HG03060 (cell line): ENCODE measurements around the gene SLC29A4.
"Not testable (repeated sequence)": the region's sequence is repeated elsewhere in the genome, so short reads cannot be mapped to it uniquely, and the experiment has no call there.

Source experiments
- ATAC-seq: cut with Tn5 transposase; IDR thresholded peaks from one replicate; pipeline ENCODE4 v1.9.1; 2021; ENCODE audit warnings: low read depth, moderate number of reproducible peaks; ENCODE audit not compliant: unreplicated experiment

The SLC29A4 gene

DNA sequence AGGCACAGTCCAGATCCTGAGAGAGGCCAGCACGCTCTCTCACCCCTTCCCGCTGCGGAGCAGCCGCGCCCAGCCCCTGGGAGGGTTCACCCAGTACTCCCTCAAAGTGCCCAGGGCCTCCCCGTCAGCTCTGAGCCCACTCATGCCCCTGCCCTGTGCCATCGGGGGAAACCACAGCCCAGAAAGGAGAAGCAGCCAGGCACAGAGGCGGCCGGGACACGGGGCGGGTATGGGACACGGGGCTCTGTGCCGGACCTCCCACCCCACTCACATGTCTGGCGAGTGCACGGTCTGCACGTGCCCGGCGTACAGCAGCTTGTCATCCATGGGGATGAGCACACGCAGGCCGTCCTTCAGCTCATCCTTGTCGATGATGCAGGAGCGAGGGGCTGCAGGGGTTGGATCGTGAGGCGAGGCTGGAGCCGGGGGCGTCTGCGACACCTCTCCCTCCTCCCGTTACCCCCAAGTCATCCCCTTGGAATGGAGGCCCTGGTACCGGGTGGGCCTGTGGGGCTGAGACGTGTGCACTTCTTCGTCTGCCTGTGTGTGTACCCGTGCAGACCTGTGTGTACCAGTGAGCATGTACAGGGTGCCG is 38.2 kb downstream of the SLC29A4 start:
- ATAC-seq: no peak

DNA sequence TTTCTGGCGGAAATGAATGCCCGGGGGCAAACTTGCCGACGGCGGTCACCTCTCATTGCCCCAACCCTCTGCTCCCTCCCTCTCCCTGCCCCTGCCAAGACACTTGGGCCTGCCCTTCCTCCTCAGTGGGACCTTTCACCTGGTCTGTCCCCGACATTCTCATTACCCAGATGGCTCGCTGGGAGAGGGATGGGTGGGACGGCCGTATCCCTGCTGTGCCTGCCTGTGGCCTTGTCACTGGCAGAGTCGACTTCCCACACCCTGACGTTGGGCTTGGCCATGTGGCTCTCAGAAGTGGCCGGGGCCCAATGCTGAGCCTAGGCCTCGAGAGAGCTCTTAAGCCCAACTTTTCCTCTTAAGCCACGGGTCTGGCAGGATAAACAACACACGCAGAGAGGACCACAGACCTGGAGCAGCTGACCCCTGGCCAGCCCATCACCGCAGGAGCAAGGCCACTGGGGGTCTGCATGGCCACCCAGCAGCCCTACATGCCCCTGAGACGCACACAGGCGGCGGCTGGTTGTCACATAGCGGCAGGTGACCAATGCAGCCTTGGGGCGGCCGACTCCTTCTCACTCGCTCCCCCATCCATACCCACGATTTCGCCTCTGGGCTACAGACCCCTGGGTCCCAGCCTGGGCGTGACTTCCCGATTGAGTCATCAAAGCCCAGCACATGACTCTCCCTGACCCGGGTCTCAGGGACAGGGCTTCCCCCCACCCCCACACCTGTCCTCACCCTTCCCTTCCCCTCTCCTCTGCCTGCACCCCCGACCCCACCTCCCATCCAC is 40.1 kb downstream of the SLC29A4 start:
- no peak for ATAC-seq

DNA sequence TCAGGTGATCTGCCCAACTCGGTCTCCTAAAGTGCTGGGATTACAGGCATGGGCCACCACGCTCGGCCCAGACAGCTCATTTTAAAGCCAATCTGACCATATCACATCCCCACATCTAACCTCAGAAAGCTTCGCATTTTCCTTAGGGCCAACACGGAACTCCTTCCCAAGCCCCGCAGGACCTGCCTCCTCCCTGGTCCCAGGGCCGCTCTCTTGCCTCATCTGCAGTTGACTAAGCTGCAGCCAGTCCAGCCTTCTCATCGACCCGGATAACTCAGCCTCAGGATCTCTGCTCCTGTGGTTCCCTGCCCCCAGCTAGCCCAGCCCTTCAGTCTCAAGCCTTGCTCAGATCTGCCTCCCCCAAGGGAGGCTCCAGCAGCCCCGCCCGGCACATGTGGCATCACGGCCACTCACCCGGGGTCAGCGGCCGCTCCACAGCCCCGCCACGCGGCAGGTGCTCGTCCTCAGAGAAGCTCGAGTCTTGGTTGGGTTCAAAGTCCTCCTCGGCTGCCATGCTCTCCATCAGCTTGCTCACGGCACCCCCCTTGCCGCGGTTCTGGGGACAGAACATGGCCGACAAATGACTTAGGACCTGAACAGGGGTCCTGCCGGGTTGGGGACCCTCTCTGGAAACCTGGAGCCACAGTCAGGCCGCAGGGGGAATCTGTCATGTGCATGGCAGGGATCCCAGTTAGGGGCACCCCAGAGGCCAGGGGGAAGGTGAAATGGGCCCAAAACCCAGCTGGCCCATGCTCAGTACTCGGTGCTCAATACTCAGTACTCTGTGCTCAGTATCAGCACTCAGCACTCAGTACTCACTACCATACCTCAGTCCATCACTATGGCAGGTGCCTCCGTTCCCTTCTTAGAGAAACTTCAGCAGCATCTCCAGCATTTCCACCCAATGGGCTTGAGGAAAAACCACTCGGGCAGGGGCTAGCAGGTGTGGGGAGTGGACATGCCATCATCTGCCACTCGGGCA is 41.3 kb downstream of the SLC29A4 start:
- not testable (repeated sequence) for ATAC-seq

DNA sequence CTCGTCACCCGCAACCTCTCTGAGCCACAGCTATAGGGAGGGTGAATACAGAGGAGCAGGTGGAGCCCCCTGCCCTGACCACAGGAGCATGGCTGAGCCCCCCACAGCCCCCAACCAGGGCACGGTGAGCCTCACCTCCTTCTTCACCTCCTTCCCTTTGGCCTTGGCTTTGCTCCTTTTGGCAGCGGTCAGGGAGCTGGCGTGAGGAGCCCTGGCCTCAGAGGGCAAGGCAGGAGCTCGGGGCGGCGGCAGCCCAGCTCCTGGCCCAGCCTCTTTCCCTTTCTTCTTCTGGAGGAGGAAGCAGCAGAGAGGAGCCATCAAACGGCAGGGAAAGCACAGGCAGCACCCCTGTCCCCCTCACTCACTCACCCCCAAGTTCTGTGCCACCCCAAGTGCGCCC is 42.2 kb downstream of the SLC29A4 start:
- no peak for ATAC-seq

- no peak for ATAC-seq
Observed at GRCh38 chr7:5330288-5330687, 47.5 kb downstream of the SLC29A4 start.

GRCh38 chr7:5332579-5332978 is 49.8 kb downstream of the SLC29A4 start:
- no peak for ATAC-seq

DNA sequence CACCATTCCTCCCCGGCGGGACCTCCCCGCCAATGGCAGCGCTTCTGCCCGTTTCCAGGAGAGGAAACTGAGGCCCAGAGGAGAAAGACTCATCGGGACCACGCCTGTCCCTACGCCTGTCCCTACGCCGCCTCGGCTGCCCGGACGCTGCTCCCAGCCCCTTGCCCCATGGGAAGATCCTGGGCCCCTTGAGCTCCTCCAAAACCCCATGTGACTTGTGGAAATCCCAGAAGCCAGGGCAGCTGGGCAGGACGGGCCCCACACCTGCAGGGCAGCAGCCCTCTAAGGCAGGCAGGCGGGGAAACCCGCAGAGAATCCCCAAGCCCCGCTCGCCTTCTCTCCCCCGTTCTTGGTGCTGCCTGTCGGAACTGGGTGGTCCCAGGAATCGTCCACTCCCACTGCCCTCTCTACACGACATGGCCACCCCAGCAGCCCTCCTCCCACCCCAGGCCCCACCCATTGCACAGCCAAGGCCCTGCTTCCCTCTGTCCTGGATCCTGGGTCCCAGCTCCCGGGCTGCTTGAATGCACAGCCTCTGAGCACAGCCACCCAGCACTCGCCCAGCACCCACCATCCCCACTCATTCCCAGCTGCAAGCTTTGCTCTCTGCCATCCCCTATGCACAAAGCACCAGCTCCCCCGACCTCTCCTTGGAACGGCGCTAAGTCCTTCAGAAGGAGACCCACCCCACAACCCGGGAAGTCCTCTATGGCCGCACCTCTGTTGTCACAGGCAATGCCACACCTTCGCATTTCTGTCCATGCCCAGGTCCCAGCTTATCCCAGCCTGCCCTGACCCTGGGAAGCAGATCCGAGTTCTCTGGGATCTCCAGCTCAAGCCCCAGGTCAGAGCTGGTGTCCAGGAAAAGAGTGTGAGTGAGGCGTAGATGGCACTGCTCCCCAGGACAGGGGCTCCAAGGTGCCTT is 50.6 kb downstream of the SLC29A4 start:
- no peak for ATAC-seq

- ATAC-seq: no peak
Observed at GRCh38 chr7:5334671-5335070, 51.9 kb downstream of the SLC29A4 start.

DNA sequence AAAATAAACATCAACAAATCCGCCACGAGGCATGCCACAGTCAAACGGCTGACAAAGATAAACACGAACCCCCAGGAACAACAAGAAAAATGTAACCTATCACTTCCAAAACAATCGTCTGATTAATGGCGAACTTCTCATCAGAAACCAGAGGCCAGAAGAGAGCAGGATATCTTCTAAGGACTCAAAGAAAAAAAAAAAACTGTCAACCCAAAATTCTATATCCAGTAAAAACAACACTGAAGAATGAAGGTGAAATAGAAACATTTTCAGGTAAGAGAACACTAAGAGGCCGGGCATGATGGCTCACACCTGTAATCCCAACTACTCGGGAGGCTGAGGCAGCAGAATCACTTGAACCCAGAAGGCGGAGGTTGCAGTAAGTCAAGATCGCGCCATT is 54.3 kb downstream of the SLC29A4 start:
- no peak for ATAC-seq

GRCh38 chr7:5339955-5340354 is 57.2 kb downstream of the SLC29A4 start:
- no peak for ATAC-seq

DNA sequence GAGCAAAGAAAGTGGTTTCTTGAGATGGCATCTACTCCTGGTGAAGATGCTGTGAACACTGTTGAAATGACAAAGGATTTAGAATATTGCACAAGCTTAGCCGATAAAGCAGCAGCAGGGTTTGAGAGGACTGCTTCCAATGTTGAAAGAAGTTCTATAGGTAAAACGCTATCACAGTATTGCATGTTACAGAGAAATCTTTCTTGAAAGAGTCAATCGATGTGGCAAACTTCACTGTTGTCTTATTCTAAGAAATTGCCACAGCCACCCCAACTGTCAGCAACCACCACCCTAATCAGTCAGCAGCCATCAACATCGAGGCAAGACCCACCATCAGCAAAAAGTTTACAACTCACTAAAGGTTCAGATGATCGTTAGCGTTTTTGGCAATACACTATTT is 59.9 kb downstream of the SLC29A4 start:
- ATAC-seq: no peak

DNA sequence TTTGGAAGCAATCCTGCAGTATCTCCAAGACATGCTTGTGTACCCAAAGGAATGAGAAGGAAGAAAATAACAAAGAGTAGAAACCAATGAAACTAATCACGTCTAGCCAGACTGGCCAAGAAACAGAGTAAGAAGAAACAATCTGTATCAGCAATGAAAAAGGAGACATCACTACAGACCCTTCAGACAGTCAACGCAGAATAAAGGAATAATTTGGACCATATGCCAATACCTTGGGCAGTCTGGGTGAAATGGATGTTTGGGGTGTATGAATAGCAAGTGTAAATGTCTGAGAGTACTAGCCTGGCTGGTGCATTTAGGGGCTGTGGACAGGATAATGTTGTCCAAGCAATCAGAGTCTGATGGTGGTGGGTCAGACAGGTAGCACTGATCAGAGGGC is 61.1 kb downstream of the SLC29A4 start:
- ATAC-seq: no peak

DNA sequence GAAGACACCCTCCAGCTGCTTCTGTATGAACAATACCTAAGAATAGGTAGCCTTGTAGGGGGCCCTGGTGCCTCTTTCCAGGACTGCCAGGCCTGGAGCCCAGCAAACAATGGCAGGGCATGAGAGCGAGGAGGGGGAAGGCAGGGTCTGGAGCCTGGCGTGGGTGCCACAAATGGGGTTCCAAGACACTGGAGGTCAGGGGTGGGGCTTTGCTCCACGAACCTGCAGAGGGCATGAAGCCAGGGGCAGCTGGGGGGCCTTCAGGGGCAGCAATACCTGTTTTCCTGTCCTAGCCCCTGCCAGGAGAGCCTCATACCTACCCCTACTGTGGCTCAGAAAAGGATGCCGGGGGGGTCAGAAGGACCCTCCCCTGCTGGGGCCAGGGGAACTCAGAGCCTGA is 61.6 kb downstream of the SLC29A4 start:
- no peak for ATAC-seq

- ATAC-seq: no peak
Observed at GRCh38 chr7:5345171-5345570, 62.4 kb downstream of the SLC29A4 start.

- ATAC-seq: no peak
Observed at GRCh38 chr7:5345671-5346070, 62.9 kb downstream of the SLC29A4 start.

DNA sequence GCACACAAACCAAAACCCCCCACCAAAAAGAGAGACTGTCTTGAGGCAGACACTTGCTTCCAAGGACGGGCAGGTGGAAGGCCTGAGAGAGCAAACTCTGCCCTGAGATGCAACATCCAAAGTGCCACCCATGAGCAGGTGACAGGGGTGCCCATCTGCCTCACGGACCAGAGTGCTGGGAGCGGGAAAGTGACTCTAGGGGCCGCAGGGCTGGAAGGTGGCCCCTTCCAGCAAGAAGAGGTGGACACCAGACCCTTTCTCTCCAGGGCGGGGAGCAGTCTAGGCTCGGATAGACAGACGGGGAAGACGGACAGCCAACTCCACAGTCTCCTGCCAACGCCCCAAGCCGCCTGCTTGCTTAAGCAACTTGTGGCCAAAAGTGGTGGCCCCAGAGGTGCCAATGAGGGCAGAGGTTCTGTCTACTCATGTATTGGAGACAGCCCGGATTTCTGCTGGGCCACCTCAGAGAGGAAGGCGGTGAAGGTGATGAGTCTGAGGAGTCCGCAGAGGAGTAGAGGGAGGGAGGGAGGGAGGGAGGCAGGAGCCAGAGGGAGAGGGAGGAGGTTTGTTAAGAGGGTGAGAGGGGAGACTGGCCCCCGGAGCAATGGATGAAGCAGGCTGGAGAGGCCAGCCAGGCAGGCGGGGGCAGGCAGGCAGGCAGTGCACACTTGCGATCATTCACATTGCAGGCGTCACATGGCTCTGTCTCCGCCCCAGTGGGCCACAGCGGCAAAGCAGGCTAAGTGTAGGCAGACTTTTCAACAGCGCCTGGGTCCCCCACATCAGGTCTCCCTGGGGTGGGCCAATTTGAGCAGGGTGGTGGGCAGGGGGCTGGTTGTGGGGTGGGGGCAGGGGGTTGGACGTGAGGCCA is 65.6 kb downstream of the SLC29A4 start:
- no peak for ATAC-seq

DNA sequence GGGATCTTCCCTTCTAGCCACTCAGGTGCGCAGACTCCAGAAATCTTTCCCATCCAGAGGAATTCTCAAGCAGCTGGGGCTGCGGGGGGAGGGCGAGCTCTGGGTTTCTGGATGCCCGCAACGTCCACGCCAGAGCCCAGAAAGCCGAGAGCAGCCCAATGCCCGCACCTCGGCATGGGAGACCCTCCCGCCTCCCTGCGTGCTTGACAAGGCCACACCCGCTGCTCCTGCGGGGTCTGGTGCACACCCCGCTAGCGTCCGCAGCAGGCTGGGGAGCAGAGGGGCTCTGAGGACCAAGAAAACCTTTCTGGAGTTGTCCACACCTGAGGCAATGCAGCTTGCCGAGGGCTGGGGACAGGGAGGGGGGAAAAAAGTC is 66.2 kb downstream of the SLC29A4 start:
- ATAC-seq: no peak

GRCh38 chr7:5349437-5350173 is 66.9 kb downstream of the SLC29A4 start:
- no peak for ATAC-seq

DNA sequence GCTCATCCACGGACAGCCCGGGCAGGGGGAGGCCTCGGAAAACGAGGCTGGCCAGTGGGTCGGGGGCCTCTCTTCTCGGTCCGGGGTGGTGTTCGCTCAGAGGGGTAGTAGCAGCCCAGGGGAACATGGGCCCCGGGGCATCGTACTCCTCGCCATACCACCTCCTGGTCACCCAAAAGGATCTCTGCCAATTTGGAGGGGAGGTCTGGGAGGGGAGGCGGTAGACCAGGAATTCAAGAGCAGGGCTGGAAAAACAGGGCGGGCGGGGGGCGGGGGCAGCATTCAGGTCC is 67.4 kb downstream of the SLC29A4 start:
- no peak for ATAC-seq
